Trophoblast cell (in vitro differentiated cells and primary cell): Measurements from ENCODE around the gene EAF1.

Experiments
- DNase-seq, 2 donors: peaks; one replicate each; pipeline ENCODE4 v3.0.0-alpha.2; 2016
- H2AFZ ChIP-seq: 2 replicates; pipeline ENCODE4 v1.6.1; 2013; ENCODE audit warnings: low read length, moderate library complexity, mild to moderate bottlenecking; ENCODE audit not compliant: insufficient read depth, poor library complexity
- H2AK5ac ChIP-seq: 2 replicates; pipeline ENCODE4 v1.6.1; 2013; ENCODE audit warnings: mild to moderate bottlenecking, low read length
- H2BK120ac ChIP-seq: 2 replicates; pipeline ENCODE4 v1.6.1; 2013; ENCODE audit warnings: low read length, mild to moderate bottlenecking, moderate library complexity; ENCODE audit not compliant: insufficient read depth, poor library complexity
- H2BK12ac ChIP-seq: 2 replicates; pipeline ENCODE4 v1.6.1; 2013; ENCODE audit warnings: mild to moderate bottlenecking, low read length, moderate library complexity
- H2BK5ac ChIP-seq: 2 replicates; pipeline ENCODE4 v1.6.1; 2013; ENCODE audit warnings: low read length, low read depth, moderate library complexity, mild to moderate bottlenecking; ENCODE audit not compliant: poor library complexity
- H3K14ac ChIP-seq: 2 replicates; pipeline ENCODE4 v1.6.1; 2013; ENCODE audit warnings: mild to moderate bottlenecking, low read length
- H3K18ac ChIP-seq: 2 replicates; pipeline ENCODE4 v1.6.1; 2013; ENCODE audit warnings: mild to moderate bottlenecking, low read length
- H3K23ac ChIP-seq: 2 replicates; pipeline ENCODE4 v1.6.1; 2013; ENCODE audit warnings: low read length
- H3K27ac ChIP-seq: 2 replicates; pipeline ENCODE4 v1.5.1; 2013; ENCODE audit warnings: low read depth, mild to moderate bottlenecking, inconsistent platforms, low read length, moderate library complexity
- H3K27me3 ChIP-seq: 2 replicates; pipeline ENCODE4 v1.6.1; 2013; ENCODE audit warnings: inconsistent platforms, mild to moderate bottlenecking, low read length, moderate library complexity; ENCODE audit not compliant: insufficient read depth
- H3K36me3 ChIP-seq, 2 experiments: 1 replicate in 1 of 2; 2 replicates in 1 of 2; pipeline ENCODE4 v1.6.1; 2013; ENCODE audit warnings: low read length in 2 of 2, mild to moderate bottlenecking in 2 of 2, moderate library complexity in 1 of 2; ENCODE audit not compliant: insufficient read depth in 2 of 2, control insufficient read depth in 1 of 2
- H3K4ac ChIP-seq: 2 replicates; pipeline ENCODE4 v1.6.1; 2013; ENCODE audit warnings: low read depth, mild to moderate bottlenecking, low read length, moderate library complexity
- H3K4me1 ChIP-seq, 2 experiments: 1 replicate in 1 of 2; 2 replicates in 1 of 2; pipeline ENCODE4 v1.6.1; 2013; ENCODE audit warnings: low read length in 2 of 2, mild to moderate bottlenecking in 2 of 2, moderate library complexity in 1 of 2; ENCODE audit not compliant: insufficient read depth in 2 of 2, control insufficient read depth in 1 of 2
- H3K4me2 ChIP-seq: 2 replicates; pipeline ENCODE4 v1.6.1; 2013; ENCODE audit warnings: inconsistent platforms, mild to moderate bottlenecking, low read length, moderate library complexity
- H3K4me3 ChIP-seq: 2 replicates; pipeline ENCODE4 v1.5.1; 2013; ENCODE audit warnings: mild to moderate bottlenecking, low read depth, low read length, inconsistent platforms
- H3K79me1 ChIP-seq: one replicate; pipeline ENCODE4 v1.6.1; 2013; ENCODE audit warnings: low read length
- H3K79me2 ChIP-seq: 2 replicates; pipeline ENCODE4 v1.6.1; 2013; ENCODE audit warnings: low read length, mild to moderate bottlenecking; ENCODE audit not compliant: control insufficient read depth, insufficient read depth, poor library complexity
- H3K9ac ChIP-seq: 2 replicates; pipeline ENCODE4 v1.6.1; 2013; ENCODE audit warnings: mild to moderate bottlenecking, low read length
- H3K9me3 ChIP-seq: 2 replicates; pipeline ENCODE4 v1.6.1; 2013; ENCODE audit warnings: low read depth, mild to moderate bottlenecking, control low read depth, inconsistent platforms, low read length; ENCODE audit not compliant: insufficient read depth
- H4K12ac ChIP-seq: 2 replicates; pipeline ENCODE4 v1.6.1; 2013; ENCODE audit warnings: low read depth, mild to moderate bottlenecking, low read length, moderate library complexity
- H4K8ac ChIP-seq: 2 replicates; pipeline ENCODE4 v1.6.1; 2013; ENCODE audit warnings: low read depth, mild to moderate bottlenecking, low read length, moderate library complexity
- H4K91ac ChIP-seq: one replicate; pipeline ENCODE4 v1.6.1; 2013; ENCODE audit warnings: low read depth, mild to moderate bottlenecking, low read length, moderate library complexity
- WGBS: extraction: QIAGEN DNeasy Blood & Tissue Kit; methylation state at CpG from one replicate; pipeline ENCODE4 v1.1.7; 2013; ENCODE audit warnings: missing lambda C conversion rate; ENCODE audit not compliant: insufficient read length, insufficient coverage; ENCODE audit errors: extremely low coverage; 5-methylcytosine and 5-hydroxymethylcytosine counted together

EAF1 gene

DNA sequence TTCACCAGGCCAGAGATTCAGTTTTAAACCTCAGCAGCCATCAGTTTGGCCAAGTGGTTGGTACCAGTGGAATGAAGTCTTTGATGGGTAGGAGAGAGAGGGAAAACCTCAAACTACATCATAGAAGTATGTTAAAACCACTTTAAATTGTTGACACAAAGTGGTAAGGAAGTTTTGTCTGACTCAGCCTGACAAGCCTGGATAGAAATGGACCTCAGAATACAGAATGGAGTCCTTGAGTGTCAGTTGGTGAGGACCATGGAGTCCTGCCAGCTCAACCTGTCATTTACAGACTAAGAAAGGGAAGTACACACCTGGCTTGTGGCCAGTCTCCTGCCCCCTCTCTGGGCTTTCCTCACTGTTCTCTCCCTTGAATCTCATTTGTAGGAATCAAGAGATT, 12.1 kb downstream of the EAF1 start:
- Histone ChIP-seq H3K18ac (no peak overlapping the region), H3K14ac (no peak overlapping the region), H3K4me2 (no peak overlapping the region), H2AFZ (no peak overlapping the region), H4K91ac (no peak overlapping the region), H3K23ac (no peak overlapping the region), H3K79me1 (no peaks in the 10 kb centered on the region), H2BK5ac (no peak overlapping the region), H4K12ac (no peak overlapping the region), H3K4ac (no peak overlapping the region), H2BK12ac (no peak overlapping the region), H3K27ac (no peak overlapping the region), H3K4me1 (no peaks in the 10 kb centered on the region), H2BK120ac (no peak overlapping the region), H3K79me2 (no peaks in the 10 kb centered on the region), H3K27me3 (no peaks in the 10 kb centered on the region), H2AK5ac (no peak overlapping the region), H3K9ac (no peak overlapping the region), H4K8ac (no peak overlapping the region), H3K4me3 (no peak overlapping the region), H3K9me3 (no peaks in the 10 kb centered on the region), H3K36me3 (peaks cover 19 to 47% of the 10 kb centered on the region in 2 experiments)
- no peak for DNase-seq

DNA sequence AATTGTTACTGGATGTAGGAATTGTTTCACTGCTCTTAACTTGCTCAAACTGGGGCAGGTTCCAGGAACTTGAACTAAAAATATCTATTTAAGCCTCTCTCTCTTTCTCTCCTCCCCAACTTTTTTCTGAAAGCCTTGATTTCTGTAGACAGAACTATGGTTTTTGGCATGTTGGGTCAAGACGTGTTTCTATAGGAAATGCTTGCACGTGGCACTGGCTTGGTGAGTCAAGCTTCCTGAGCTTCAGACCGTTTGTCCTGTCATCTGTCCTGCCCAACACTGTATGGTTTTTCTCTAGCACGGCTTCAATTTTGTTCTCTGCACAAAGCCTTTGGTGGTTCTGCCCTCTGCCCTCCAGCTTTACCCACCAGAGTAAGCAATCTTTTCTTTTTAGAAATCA, 13.5 kb downstream of the EAF1 start:
- Histone ChIP-seq H2AK5ac (no peak overlapping the region), H3K14ac (no peak overlapping the region), H3K18ac (no peak overlapping the region), H3K4me1 (no peaks in the 10 kb centered on the region), H3K79me1 (no peaks in the 10 kb centered on the region), H3K36me3 (peaks cover 16 to 41% of the 10 kb centered on the region in 2 experiments), H3K9ac (no peak overlapping the region), H3K27ac (no peak overlapping the region), H4K91ac (no peak overlapping the region), H2BK12ac (no peak overlapping the region), H3K4ac (no peak overlapping the region), H3K79me2 (no peaks in the 10 kb centered on the region), H4K8ac (no peak overlapping the region), H3K4me3 (no peak overlapping the region), H3K4me2 (no peak overlapping the region), H2BK5ac (no peak overlapping the region), H2AFZ (no peak overlapping the region), H3K23ac (no peak overlapping the region), H2BK120ac (no peak overlapping the region), H3K9me3 (no peaks in the 10 kb centered on the region), H3K27me3 (no peaks in the 10 kb centered on the region), H4K12ac (no peak overlapping the region)
- peak; percentile 10 to 21 for DNase-seq
- no CpG with 5 or more reads among the region's 4 CpGs for WGBS

DNA sequence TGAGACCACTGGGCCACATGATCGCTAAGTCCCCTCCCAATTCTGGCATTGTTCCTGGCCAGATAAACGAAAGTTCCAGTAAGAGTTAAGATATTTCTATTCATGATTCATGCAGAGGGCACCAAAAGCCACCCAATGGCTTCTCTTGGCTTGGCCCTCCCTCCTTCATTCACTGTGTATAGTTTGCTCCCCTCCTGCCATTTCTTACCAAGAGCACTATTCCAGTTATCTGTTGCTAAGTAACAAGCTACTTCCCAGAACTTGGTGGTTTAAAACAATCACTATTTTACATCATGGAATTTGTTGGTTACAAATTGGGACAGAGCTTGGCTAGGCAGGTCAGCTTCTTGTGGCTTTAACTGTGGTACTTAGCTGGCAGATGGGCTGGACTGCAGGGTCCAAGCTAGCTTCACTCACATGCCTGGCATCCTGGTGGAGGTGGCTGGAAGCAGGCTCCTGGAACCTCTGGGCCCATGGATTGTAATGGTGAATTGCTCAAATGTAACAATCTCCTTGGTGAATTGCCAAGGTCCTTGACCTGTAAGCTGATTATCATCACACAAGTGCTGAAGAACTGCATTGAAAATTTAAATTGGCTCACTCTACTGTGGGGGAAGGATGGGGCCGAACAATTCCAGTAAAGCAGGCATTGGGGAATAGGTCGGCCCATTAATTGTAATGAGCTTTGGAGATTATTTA, 16.6 kb downstream of the EAF1 start:
- H3K79me1 ChIP-seq = no peaks in the 10 kb centered on the region
- H3K79me2 ChIP-seq = no peaks in the 10 kb centered on the region
- no peak overlapping the region for H2BK5ac ChIP-seq
- H3K9ac ChIP-seq = no peak overlapping the region
- no peak overlapping the region for H2AK5ac ChIP-seq
- H2AFZ ChIP-seq = no peak overlapping the region
- no peak overlapping the region for H4K12ac ChIP-seq
- H2BK12ac ChIP-seq = no peak overlapping the region
- H3K18ac ChIP-seq = no peak overlapping the region
- peaks cover 6 to 21% of the 10 kb centered on the region in 2 experiments for H3K36me3 ChIP-seq
- H3K27ac ChIP-seq = no peak overlapping the region
- no peak overlapping the region for H2BK120ac ChIP-seq
- no peak overlapping the region for H3K4me3 ChIP-seq
- no peak overlapping the region for H3K4me2 ChIP-seq
- H3K27me3 ChIP-seq = no peaks in the 10 kb centered on the region
- no peak overlapping the region for H3K14ac ChIP-seq
- H3K4me1 ChIP-seq = no peaks in the 10 kb centered on the region
- no CpG with 5 or more reads among the region's 4 CpGs for WGBS
- H4K91ac ChIP-seq = no peak overlapping the region
- no peak overlapping the region for H4K8ac ChIP-seq
- H3K4ac ChIP-seq = no peak overlapping the region
- DNase-seq = no peak
- H3K23ac ChIP-seq = no peak overlapping the region
- H3K9me3 ChIP-seq = no peaks in the 10 kb centered on the region

DNA sequence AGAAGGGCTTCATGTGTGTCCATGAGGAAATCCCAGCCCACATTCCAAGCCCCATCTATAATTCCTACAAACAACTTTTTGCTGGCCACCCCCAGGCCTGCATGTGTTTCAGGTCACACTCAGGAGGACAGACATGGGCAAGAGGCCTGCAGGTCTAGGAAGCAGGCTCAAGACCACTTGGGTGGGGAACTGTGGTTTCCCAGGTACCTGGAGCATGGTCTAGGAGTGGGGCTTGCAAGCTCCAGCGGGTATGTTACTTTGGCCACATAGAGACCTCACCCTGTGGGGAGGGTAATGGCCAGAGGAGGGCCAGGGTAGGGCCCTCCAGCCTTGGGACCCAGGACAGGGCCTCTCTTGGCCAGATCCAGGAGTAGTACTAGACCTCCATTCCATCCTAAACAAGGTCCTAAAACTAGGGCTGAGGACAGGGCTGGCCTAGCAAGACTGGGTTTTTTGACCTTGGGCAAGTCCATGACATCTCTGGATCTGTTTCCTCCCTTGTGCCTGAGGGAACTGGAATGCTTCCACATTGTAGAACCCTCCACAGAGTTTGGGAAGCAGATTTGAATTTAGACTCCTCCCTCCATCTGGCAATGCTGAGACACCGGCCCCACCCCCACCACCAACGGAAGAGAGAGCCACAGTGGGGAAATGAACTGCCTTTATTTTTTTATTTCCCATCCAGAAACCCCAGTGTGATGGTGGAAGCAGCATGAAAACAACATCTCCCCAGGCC, 22.3 kb downstream of the EAF1 start:
- H2AFZ ChIP-seq = no peak overlapping the region
- peaks cover 3% of the 10 kb centered on the region for H3K9me3 ChIP-seq
- H3K9ac ChIP-seq = no peak overlapping the region
- H3K79me2 ChIP-seq = no peaks in the 10 kb centered on the region
- no peaks in the 10 kb centered on the region for H3K36me3 ChIP-seq
- no peak overlapping the region for H3K4me3 ChIP-seq
- H4K8ac ChIP-seq = no peak overlapping the region
- no peak overlapping the region for H2BK120ac ChIP-seq
- DNase-seq = no peak
- WGBS = no CpG with 5 or more reads among the region's 3 CpGs
- peak overlapping the region; percentile 28 for H4K91ac ChIP-seq
- no peak overlapping the region for H2AK5ac ChIP-seq
- H2BK12ac ChIP-seq = no peak overlapping the region
- H3K18ac ChIP-seq = no peak overlapping the region
- H4K12ac ChIP-seq = no peak overlapping the region
- no peak overlapping the region for H2BK5ac ChIP-seq
- no peak overlapping the region for H3K14ac ChIP-seq
- H3K27ac ChIP-seq = no peak overlapping the region
- no peaks in the 10 kb centered on the region for H3K79me1 ChIP-seq
- peaks cover 0 to 1% of the 10 kb centered on the region in 2 experiments for H3K4me1 ChIP-seq
- H3K27me3 ChIP-seq = no peaks in the 10 kb centered on the region
- H3K4ac ChIP-seq = no peak overlapping the region
- H3K4me2 ChIP-seq = no peak overlapping the region
- H3K23ac ChIP-seq = no peak overlapping the region
